HL-60/S4 (cell line): ENCODE results near the gene DENND6A.
"Not testable (repeated sequence)": the region's sequence is repeated elsewhere in the genome, so short reads cannot be mapped to it uniquely, and the experiment has no call there.

Experiments used
- in situ Hi-C: fragments of 300-500 bp; cut with MboI; formaldehyde crosslinking; loops from 2 replicates; pipeline ENCODE4 v1.14.3; 2022; ENCODE audit warnings: low sequenced_read_pairs

The DENND6A gene, protein sequence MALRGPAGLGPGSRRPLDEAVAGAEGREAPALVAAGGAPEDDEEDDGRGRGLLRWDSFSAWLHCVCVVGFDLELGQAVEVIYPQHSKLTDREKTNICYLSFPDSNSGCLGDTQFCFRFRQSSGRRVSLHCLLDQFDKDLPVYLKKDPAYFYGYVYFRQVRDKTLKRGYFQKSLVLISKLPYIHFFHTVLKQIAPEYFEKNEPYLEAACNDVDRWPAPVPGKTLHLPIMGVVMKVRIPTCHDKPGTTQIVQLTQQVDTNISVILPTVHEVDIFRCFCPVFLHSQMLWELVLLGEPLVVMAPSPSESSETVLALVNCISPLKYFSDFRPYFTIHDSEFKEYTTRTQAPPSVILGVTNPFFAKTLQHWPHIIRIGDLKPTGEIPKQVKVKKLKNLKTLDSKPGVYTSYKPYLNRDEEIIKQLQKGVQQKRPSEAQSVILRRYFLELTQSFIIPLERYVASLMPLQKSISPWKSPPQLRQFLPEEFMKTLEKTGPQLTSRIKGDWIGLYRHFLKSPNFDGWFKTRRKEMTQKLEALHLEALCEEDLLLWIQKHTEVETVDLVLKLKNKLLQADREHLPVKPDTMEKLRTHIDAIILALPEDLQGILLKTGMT

DNA sequence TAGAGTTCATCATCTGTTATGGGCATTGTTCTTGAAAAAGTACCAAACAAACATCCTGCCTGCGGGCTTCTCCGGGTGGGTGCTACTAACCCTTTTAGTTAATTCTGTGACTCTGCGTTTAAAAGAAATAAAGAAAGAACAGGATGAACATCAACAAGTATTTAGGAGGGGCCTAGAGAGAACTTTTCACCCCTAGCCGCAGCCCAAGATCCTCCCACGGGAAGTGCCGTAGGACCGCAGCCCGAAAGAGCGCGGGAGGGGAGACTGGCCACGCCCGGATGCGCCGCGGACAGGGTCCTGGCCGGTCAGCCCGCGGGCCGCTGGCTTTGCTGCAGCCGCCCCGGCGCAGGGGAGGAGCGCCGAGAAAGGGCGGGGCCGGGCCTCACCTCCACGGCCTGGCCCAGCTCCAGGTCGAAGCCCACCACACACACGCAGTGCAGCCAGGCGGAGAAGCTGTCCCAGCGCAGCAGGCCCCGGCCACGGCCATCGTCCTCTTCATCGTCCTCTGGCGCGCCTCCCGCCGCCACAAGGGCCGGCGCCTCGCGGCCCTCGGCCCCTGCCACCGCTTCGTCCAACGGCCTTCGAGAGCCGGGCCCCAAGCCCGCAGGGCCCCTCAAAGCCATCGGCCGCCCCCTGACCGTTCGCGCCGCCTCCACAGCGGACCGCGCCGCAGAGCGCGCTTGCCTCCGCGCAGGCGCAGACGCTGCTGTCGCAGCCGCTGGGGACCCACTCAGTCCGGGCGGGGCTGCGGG is at the start of gene DENND6A:
TSS of gene DENND6A (minus strand) at position 682 of the 752 bp plus-strand sequence. CDS start at position 623, 59 bp downstream.
- in situ Hi-C loops, result no loop called here

DNA sequence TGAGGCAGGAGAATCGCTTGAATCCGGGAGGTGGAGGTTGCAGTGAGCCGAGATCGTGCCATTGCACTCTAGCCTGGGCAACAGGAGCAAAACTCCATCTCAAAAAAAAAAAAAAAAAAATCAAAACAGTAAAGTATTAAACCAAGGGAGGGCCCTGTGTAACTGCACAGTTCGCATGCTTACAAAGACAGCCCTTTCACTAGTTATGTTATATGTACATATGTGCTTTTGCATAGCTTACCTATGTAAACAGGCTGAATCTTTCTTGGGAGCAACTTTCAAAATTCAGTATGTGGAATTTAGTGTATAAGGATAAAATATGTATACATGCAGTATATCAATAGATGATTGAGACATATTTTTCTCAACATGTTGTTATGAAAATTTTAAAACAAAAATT is 47.1 kb upstream of the DENND6A start:
- in situ Hi-C loops, result no loop called here

DNA sequence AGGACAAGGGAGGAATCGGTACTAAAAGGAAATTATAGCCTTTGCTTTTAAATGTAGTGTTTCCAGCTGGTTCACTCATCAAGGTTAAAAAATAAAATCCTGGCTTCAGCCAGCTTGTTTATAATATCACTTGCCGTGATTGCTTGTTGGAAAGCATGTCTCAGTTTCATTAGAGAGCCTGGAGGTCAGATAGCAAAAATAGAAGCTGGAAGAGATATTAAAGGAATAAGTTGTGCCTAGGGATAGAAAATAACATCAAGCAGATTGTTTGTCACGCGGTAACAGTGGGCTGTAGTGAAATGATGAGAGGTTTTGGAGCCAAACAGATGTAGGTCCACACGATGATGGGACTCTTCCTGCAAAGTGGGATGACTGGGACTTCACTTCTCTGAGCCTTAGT is 45.5 kb upstream of the DENND6A start:
- in situ Hi-C loops, result no loop called here

DNA sequence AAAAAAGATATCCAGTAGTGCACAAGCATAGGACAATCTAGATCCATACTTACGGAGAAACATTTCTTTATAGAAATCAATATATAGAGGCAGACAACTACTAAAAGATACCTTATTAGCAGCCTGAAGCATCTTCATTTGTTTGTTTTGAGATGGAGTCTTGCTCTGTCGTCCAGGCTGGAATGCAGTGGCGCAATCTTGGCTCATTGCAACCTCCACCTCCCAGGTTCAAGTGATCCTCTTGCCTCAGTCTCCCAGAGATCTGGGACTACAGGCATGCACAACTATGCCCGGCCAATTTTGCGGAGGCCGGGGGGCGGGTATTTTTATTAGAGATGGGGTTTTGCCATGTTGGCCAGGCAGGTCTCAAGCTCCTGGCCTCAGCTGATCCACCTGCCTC is 45.0 kb upstream of the DENND6A start:
- in situ Hi-C loops, result no loop called here

DNA sequence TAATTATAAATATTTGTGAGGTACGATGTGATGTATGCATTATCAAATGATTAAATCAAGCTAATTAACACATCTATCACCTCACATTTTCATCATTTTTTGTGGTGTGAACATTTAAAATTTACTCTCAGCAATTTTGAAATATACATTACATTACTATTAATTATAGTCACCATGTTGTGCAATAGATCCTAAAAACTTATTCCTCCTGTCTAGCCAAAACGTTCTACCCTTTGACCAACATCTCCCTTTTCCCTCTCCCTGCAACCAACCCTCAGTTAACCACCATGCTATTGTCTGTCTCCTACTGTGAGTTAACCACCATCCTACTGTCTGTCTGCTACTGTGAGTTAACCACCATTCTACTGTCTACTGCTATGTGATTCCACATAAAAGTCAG is 42.5 kb upstream of the DENND6A start:
- in situ Hi-C loops, result no loop called here

DNA sequence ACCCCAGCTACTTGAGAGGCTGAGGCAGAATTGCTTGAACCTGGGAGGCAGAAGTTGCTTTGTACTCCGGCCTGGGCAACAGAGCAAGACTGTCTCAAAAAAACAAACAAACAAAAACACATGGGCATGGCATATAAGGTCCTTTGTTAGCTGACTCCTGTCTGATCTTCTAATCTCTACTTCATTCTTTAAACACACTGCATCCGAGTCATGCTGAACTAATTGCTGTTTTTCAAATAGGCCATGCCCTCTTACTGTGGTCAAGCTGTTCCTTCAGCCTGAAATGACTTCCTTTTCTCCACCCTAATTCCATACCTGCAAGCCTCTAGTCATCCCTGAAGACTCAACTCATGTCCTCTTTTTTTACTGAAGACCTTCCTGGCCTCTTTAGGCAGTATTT is 40.9 kb upstream of the DENND6A start:
- in situ Hi-C loops, result no loop called here

DNA sequence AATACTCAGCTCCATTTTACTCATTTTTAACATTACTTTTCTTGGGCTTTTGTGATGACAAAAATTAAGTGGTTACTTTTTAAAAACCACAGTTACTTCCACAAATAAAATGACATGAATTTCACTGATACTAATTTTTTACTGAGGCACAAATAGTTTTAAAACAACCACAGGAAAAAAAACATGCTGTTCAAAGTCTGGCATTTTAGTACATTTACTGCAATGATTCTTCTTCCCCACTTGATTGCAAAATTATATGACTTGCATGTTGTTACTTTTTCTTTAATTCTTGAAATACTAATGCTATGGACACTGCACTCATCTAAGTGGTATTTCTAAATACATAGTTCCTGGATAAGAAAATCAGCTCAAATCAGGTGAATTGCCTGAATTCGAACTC is 38.4 kb upstream of the DENND6A start:
- in situ Hi-C loops, result no loop called here

DNA sequence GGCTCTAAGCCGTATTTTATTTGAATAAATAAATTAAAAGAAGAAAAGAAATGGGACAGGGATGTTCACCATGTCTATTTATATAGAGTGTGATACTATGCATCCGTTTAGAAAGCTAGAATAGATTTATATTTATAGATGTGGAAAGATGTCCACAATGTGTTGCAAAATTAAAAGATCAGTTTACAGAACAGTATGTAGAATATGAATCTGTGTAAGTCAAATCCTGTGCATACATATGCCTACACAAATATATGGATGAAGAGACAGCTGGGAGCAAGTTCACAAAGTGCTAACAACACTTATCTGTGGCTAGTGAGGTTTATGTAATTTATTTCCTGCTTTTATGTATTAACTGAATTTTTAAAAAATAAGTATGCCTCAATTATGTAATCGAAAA is 37.8 kb upstream of the DENND6A start:
- in situ Hi-C loops, result no loop called here

DNA sequence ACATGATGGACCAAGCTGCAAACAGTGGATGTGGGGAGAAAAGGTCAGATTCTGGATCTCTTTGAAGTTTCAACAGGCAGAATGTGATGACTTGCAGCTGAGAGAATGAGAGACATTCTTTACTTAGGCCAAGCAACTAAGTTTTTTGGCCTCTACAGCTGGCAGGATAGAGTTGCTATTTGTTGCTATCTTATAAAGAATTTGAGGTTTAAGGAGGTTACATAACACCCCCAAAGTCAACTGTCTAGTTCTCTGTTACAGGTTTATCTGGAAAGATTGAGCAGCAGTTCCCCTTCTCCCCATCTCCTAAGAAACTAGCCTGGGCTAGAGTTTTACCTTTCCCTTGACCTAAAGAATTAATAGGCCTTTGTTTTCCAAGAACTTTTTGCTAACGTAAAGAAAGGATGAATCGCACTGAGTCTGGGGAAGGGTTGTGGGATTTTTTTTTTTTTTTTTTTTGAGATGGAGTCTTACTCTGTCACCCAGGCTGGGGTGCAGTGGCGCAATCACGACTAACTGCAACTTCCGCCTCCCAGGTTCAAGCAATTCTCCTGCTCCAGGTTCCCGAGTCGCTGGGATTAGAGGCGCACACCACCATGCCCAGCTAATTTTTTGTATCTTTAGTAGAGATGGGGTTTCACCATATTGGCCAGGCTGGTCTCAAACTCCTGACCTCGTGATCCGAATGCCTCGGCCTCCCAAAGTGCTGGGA is 36.6 kb upstream of the DENND6A start:
- in situ Hi-C loops, result no loop called here

DNA sequence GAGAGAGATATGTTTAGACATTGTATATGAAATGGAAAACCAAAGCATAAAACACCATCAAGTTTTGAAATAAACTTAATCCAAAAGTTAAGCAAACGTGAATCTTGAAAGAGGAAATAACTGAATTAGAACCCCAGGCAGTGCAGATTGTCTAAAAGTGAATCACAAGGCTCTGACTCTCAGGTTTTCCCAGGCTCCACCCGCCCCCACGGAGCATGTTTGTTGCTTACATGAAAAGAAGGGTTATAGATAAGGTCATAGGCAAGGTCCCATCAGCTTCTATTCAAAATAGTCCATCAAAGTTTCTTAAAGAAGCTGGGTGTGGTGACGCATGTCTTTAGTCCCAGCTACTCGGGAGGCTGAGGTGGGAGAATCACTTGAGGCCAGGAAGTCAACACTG is 34.2 kb upstream of the DENND6A start:
- in situ Hi-C loops, result no loop called here

DNA sequence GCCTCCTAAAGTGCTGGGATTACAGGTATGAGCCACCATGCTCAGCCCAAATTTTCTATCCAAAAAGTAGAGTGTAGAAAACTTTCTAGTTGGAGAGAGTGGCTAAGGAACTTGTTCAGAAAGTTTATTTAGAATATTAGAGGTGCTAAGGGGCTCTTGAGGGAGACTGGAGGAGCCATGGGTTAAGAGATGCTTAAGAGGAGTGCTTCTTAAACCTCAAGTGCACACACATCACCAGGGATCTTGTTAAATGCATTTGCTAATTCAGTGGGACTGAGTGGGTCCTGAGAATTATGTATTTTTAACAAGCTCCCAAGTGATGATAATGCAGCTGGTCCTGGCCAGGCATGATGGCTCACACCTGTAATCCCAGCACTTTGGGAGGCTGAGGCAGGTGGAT is 33.5 kb upstream of the DENND6A start:
- in situ Hi-C loops, result no loop called here

DNA sequence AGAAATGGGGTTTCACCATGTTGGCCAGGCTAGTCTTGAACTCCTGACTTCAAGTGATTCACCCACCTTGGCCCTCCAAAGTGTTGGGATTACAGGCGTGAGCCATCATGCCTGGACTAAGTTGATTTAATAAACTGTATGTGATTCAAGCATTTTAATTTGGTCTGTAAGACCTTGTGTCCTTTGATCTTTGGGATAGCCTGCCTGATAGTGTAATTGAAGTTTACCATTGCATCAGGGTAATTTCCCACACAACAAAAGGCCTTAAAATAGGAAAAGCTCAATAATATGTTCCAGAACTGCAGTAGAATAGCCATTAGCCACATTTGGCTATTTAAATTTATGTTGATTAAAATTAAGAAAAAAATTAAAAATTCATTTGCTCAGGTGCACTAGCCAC is 25.2 kb upstream of the DENND6A start:
- in situ Hi-C loops, result no loop called here

DNA sequence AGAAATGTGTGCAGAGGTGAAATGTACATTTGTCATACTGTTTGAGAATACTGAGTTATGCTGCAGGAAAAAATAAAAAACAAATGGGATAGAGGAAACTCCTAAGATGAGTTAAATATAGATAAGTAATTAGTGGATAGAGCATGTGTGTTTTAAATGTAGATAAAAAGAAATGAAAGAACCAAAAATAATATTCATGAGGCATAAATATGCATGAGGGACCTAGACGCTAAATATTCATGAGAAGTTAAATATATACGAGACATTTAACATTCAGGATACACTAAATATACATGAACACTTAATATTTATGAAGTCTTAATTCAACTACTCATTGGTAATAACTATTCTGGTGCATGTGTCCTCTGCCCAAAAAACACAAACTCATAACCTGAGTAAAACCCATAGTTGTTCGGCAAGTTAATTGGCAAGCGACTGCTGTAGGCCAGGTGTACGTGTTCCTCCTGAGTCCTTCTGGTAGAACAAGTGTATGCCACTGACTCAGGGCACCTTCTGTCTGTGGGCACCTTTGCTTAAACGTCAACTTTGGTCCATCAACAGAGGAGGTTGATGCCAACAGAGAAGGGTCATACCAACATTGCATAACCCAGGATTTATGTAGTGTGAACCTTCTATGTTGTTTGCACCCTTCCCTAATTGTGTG is 24.5 kb upstream of the DENND6A start:
- in situ Hi-C loops, result no loop called here

DNA sequence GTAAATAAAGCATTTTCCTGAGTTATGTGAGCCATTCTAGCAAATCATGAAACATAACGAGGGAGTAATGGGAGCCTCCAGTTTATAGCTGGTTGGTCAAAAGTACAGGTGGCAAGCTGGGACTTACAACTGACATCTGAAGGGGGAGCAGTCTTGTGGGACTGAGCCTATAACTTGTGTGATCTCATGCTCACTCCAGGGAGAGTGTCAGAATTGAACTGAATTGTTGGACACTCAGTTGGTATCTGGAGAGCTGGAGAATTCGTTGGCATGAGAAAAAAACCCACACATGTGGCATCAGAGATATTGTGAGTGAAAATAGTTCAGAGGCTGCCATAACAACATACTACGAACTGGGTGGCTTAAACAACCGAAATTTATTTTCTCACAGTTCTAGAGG is 22.8 kb upstream of the DENND6A start:
- in situ Hi-C loops, result no loop called here

DNA sequence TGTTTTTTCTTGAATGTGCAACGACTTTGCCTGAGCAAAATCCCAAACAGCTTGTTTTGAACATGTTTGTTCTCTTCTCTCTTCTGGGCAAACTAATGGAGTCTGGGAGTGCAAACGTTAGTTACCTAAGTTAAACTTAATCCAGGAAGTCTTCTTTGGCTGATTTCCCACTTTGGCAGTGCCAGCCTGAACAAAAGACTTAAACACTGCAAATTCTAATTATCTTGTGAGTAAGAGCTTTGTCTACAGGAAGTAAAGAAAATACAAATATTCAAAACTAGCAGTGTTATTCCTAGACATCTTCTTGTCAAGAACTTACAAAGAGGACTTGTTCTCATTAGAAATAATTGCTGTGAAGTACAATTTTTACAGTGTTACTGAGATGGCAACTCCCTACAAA is 16.7 kb upstream of the DENND6A start:
- in situ Hi-C loops, result no loop called here

DNA sequence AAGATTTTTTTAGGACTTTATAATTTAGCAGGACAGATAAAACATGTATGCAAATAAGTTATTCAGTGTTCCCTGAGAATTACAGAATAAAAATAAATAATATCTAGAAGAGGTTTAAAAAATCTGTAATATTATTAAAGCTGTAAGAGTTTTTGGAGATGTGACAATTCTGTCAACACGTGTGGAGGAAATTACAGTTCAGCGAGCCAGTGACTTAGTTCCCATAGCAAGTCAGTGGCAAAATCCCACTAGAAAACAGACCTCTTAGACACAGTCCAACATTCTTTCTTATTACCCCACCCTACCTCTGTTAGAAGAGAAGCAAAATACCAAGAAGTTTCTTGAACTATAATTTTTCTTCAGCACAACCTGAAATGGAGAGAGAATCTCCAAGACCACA is 16.2 kb upstream of the DENND6A start:
- in situ Hi-C loops, result no loop called here

DNA sequence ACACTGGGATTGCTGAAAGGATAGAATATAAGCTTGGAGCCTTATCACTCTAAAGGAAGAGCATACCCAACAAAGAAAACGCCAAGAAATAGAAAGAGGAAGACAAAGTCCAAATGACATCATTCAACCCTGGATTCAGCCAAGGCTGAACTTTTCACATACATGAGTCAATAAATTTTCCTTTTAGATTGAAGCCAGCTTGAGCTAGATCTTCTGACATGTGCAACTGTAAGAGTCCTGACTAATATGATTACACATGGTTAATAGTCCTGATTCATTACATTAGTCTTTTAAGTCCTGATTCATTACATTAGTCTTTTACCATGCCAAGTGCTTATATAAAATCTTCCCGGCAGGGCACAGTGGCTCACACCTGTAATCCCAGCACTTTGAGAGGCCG is 13.6 kb upstream of the DENND6A start:
- in situ Hi-C loops, result no loop called here

DNA sequence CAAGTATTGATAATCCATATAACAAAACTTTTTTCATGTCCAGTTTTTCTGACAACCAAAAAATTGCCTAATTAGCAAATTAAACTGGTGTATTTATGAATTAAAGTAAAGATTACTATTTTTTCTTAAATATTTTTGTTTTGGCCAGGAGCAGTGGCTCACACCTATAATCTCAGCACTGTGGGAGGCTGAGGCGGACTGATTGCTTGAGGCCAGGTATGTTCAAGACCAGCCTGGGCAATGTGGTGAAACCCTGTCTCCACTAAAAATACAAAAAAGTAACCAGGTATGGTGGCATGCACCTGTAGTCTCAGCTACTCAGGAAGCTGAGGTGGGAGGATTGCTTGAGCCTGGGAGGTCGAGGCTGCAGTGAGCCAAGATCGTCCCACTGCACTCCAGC is 12.5 kb upstream of the DENND6A start:
- in situ Hi-C loops, result not testable (repeated sequence)

DNA sequence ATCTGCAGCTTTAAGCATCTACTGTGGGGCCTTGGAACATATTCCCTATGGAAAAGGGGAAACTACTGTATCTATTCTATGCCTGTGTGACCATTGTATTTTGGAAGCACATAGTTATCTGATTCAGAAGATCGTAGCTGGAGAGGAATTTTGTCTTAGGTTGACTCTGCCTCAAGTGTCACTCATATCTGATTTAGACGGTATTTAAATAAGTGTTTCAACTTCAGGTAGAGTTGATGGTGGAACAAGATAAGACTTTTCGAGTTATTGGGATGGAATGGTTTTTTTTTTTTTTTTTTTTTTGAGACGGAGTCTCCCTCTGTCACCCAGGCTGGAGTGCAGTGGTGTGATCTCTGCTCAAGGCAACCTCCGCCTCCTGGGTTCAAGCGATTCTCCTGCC is 8.9 kb upstream of the DENND6A start:
- in situ Hi-C loops, result no loop called here

DNA sequence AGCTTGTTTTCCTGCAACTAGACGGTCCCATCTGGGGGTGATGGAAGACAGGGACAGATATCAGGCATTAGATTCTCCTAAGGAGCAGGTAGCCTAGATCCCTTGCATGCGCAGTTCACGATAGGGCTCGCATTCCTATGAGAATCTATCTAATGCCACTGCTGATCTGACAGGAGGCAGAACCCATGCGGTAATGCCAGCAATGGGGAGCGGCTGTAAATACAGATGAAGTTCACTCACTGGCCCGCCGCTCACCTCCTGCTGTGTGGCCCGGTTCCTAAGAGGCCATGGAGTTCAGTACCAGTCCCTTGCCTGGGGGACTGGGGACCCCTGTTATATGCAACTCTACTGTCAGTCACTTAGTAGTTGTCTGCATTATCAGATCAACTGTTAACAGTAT is 7.9 kb upstream of the DENND6A start:
- in situ Hi-C loops, result no loop called here

DNA sequence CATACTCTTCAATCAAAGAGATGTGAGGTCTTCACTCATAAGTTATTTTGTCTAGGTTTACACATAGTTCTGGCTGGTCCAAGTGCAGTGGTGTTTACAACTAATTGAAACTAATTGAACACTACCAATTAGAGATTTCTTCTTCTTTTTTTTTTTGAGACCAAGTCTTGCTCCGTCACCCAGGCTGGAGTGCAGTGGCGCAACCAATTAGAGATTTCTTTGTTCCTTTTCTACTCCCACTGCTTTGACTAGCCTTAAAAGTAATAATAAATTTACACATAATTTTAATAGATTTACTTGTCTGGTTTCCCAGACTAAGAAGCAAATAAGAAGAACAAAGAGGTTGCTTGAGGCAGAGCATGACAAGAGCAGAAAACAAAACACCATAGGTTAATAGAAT is 6.7 kb upstream of the DENND6A start:
- in situ Hi-C loops, result no loop called here
